GM23248 (cell line): ENCODE results near the gene TAS2R7. TPM values are rescaled to one million over a fixed set of nuclear protein-coding genes. Genes with fewer than 3 reads are reported as not detected.

Experiments
- DNase-seq: peaks from one replicate; pipeline ENCODE4 v3.0.0-alpha.2; 2015
- H2AFZ ChIP-seq: fragments of 200-600 bp; sonication (generic); 2 replicates; pipeline ENCODE4 v1.6.1; 2016; ENCODE audit warnings: antibody characterized with exemption
- H3F3A ChIP-seq: fragments of 200-600 bp; sonication (generic); 2 replicates; pipeline ENCODE4 v1.6.1; 2016; ENCODE audit warnings: mild to moderate bottlenecking, antibody characterized with exemption, mixed run types; ENCODE audit not compliant: insufficient read depth
- H3K27ac ChIP-seq: fragments of 200-600 bp; sonication (generic); 2 replicates; pipeline ENCODE4 v1.5.1; 2016; ENCODE audit warnings: mild to moderate bottlenecking
- H3K27me3 ChIP-seq: fragments of 200-600 bp; sonication (generic); replicated peaks from 2 replicates; pipeline ENCODE4 v1.6.1; 2016; ENCODE audit warnings: mild to moderate bottlenecking; ENCODE audit not compliant: insufficient read depth
- H3K36me3 ChIP-seq: fragments of 200-600 bp; sonication (generic); 2 replicates; pipeline ENCODE4 v1.6.1; 2016; ENCODE audit warnings: low read depth, mild to moderate bottlenecking
- H3K4me1 ChIP-seq: fragments of 200-600 bp; sonication (generic); 2 replicates; pipeline ENCODE4 v1.6.1; 2016; ENCODE audit warnings: mild to moderate bottlenecking; ENCODE audit not compliant: insufficient read depth
- H3K4me2 ChIP-seq: fragments of 200-600 bp; sonication (generic); one replicate; pipeline ENCODE4 v1.6.1; 2016; ENCODE audit warnings: mild to moderate bottlenecking; ENCODE audit not compliant: unreplicated experiment
- H3K4me3 ChIP-seq: fragments of 200-600 bp; sonication (generic); 2 replicates; pipeline ENCODE4 v1.5.1; 2016; ENCODE audit warnings: mild to moderate bottlenecking
- H3K79me2 ChIP-seq: fragments of 200-600 bp; sonication (generic); 2 replicates; pipeline ENCODE4 v1.6.1; 2016; ENCODE audit warnings: mild to moderate bottlenecking; ENCODE audit not compliant: insufficient read depth
- H3K9ac ChIP-seq: fragments of 200-600 bp; sonication (generic); 2 replicates; pipeline ENCODE4 v1.6.1; 2016; ENCODE audit warnings: mild to moderate bottlenecking
- H3K9me2 ChIP-seq: fragments of 200-600 bp; sonication (generic); 2 replicates; pipeline ENCODE4 v1.6.1; 2016; ENCODE audit warnings: mixed run types, mild to moderate bottlenecking, moderate library complexity; ENCODE audit not compliant: insufficient read depth
- H3K9me3 ChIP-seq: fragments of 200-600 bp; sonication (generic); one replicate; pipeline ENCODE4 v1.6.1; 2017; ENCODE audit warnings: low read depth
- H4K20me1 ChIP-seq: fragments of 200-600 bp; sonication (generic); 2 replicates; pipeline ENCODE4 v1.6.0; 2016; ENCODE audit not compliant: insufficient read depth
- EZH2 ChIP-seq: fragments of 200-600 bp; sonication (generic); IDR thresholded peaks from 2 replicates; pipeline ENCODE4 v1.6.1; 2018; ENCODE audit warnings: antibody characterized with exemption, mild to moderate bottlenecking; ENCODE audit not compliant: insufficient read depth, poor library complexity, severe bottlenecking
- EZH2phosphoT487 ChIP-seq: fragments of 200-600 bp; sonication (generic); IDR thresholded peaks from 2 replicates; pipeline ENCODE4 v1.6.1; 2018; ENCODE audit warnings: antibody characterized with exemption, moderate library complexity, mild to moderate bottlenecking, low read depth; ENCODE audit not compliant: insufficient read depth
- WGBS, 2 experiments: methylation state at CpG; one replicate each; pipeline ENCODE4 v1.1.6; 2015 to 2017; ENCODE audit warnings: low lambda C conversion rate in 2 of 2, low coverage in 1 of 2; ENCODE audit errors: missing lambda C conversion rate in 2 of 2; 5-methylcytosine and 5-hydroxymethylcytosine counted together
- in situ Hi-C: fragments of 300-500 bp; cut with MboI; formaldehyde crosslinking; loops from 2 replicates; pipeline ENCODE4 v1.15.0; 2020
- polyA plus RNA-seq: library from polyadenylated mRNA; unstranded; fragments of >200 nt; fragmentation: Nextera tagmentation; extraction: Ambion mirVana; gene quantifications from 2 replicates; pipeline ENCODE4 v1.2.1, GENCODE V29; 2016
- small RNA-seq: library from RNA; depleted of rRNA; stranded (forward); fragments of <200 nt; gene quantifications from one replicate; pipeline ENCODE3, GENCODE V24; 2014; ENCODE audit warnings: low read depth, low replicate concordance
- total RNA-seq: library from RNA; depleted of rRNA; stranded (reverse); fragments of >200 nt; shearing (Covaris generic); gene quantifications from 2 replicates; pipeline ENCODE4 v1.2.3, GENCODE V29; 2014; rRNA removed

TAS2R7 gene
- total and polyA plus RNA-seq, 2 experiments from 2014 or later = not detected

DNA sequence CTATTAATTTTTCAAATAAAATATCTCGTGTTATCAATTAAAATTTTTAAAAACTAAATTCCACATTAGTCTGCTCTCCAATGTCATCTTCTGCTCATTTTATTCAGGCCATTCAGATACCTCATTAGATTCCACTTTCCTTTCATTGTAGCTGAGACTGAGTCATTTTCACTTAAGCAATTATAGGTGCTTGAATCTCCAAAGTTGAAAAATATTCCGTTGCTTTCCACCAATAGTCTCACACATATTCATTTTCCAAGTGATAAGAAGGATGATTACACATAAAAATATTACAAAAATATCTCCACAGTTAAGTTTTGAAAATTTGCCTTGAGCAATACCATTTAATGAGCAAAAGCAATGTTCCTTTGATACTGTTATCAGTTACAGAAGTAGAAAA, 42.8 kb downstream of the TAS2R7 start:
- no peaks in the 10 kb centered on the region for H3K36me3 ChIP-seq
- H3K9me2 ChIP-seq = no peaks in the 10 kb centered on the region
- WGBS, 2 experiments = 6 to 9% methylated on average over 2 of the region's 2 CpGs
- no peaks in the 10 kb centered on the region for H3K9me3 ChIP-seq
- no peak overlapping the region for H2AFZ ChIP-seq
- no peaks in the 10 kb centered on the region for H3F3A ChIP-seq
- H3K27ac ChIP-seq = no peak overlapping the region
- no peak overlapping the region for H3K9ac ChIP-seq
- H4K20me1 ChIP-seq = no peaks in the 10 kb centered on the region
- DNase-seq = peak; percentile 2
- H3K79me2 ChIP-seq = no peaks in the 10 kb centered on the region
- H3K4me3 ChIP-seq = no peak overlapping the region
- in situ Hi-C loops = loop anchor here (10.0 kb wide), 1 partner anchor 525 kb away; no protein-coding TSS in a partner anchor
- peaks cover 30% of the 10 kb centered on the region for H3K27me3 ChIP-seq
- no peak overlapping the region for H3K4me2 ChIP-seq
- TF ChIP-seq EZH2phosphoT487 (no peak), EZH2 (no peak)
- no peaks in the 10 kb centered on the region for H3K4me1 ChIP-seq

GRCh38 chr12:10756194-10756593, 46.2 kb downstream of the TAS2R7 start:
- no peak for TF ChIP-seq EZH2phosphoT487
- no peak for TF ChIP-seq EZH2
- H3K27me3 ChIP-seq = 0 out of 2 replicates have a peak, but pooled peaks cover 24% of the 10 kb centered on the region
- 42 to 55% methylated on average over 4 of the region's 4 CpGs for WGBS, 2 experiments
- peaks cover 13% of the 10 kb centered on the region for H3K4me1 ChIP-seq
- no peaks in the 10 kb centered on the region for H3K9me2 ChIP-seq
- H3K79me2 ChIP-seq = no peaks in the 10 kb centered on the region
- H3K27ac ChIP-seq = no peak overlapping the region
- H3K9me3 ChIP-seq = no peaks in the 10 kb centered on the region
- no peak overlapping the region for H3K4me2 ChIP-seq
- in situ Hi-C loops = loop anchor here (10.0 kb wide), 1 partner anchor 521 kb away; no protein-coding TSS in a partner anchor
- H3K36me3 ChIP-seq = no peaks in the 10 kb centered on the region
- no peak overlapping the region for H2AFZ ChIP-seq
- H3F3A ChIP-seq = no peaks in the 10 kb centered on the region
- H4K20me1 ChIP-seq = no peaks in the 10 kb centered on the region
- no peak overlapping the region for H3K9ac ChIP-seq
- DNase-seq = no peak
- no peak overlapping the region for H3K4me3 ChIP-seq

DNA sequence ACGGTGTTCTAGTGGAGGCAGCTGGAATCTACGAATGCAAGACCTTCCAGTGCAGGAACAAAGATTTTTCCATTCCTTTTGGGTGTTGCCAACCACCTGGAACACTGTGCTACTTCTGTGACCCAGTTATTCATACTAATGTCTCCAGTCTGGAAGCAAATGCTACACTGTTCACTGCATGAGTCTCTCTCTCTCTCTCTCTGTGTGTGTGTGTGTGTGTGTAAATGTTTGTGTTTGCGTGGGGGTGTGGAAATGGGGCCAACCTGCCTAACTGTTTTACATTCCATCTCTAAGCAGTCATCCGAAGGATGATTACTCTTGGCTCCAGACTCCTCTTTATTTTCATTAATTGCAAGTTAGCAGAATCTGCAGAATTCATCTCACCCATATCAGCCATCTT, 49.4 kb downstream of the TAS2R7 start:
- no peaks in the 10 kb centered on the region for H4K20me1 ChIP-seq
- H3K9me2 ChIP-seq = no peaks in the 10 kb centered on the region
- no peak overlapping the region for H3K4me3 ChIP-seq
- in situ Hi-C loops = loop anchor here (10.0 kb wide), 1 partner anchor 518 kb away; no protein-coding TSS in a partner anchor
- H3K79me2 ChIP-seq = no peaks in the 10 kb centered on the region
- peaks cover 13% of the 10 kb centered on the region for H3K4me1 ChIP-seq
- H3K27me3 ChIP-seq = no peaks in the 10 kb centered on the region
- peak; percentile 76 for DNase-seq
- H3F3A ChIP-seq = no peaks in the 10 kb centered on the region
- no peaks in the 10 kb centered on the region for H3K36me3 ChIP-seq
- no peak overlapping the region for H2AFZ ChIP-seq
- H3K27ac ChIP-seq = no peak overlapping the region
- no peak overlapping the region for H3K9ac ChIP-seq
- H3K9me3 ChIP-seq = no peaks in the 10 kb centered on the region
- TF ChIP-seq EZH2phosphoT487 (no peak), EZH2 (no peak)
- H3K4me2 ChIP-seq = no peak overlapping the region
- 4% methylated on average over 4 of the region's 4 CpGs for WGBS, 2 experiments

Small RNA genes lying within 50 kb of the gene (small RNA-seq; reads per million reads assigned to genes)
- not detected for gene PRR4

Other genes starting within 250 kb of the TAS2R7 start
- 16.6 and 27.8 TPM in 2 replicates for gene MAGOHB, start 189.0 kb downstream of the TAS2R7 start, total RNA-seq
- gene MAGOHB, start 189.0 kb downstream of the TAS2R7 start, polyA plus RNA-seq = 72.4 and 78.0 TPM in 2 replicates
- gene STYK1, start 128.6 kb downstream of the TAS2R7 start, total RNA-seq = 1.1 TPM in 1 of 2 replicates, not detected in the other
- gene STYK1, start 128.6 kb downstream of the TAS2R7 start, polyA plus RNA-seq = 0.89 and 0.93 TPM in 2 replicates
- 75.6 and 108 TPM in 2 replicates for gene YBX3, start 79.3 kb downstream of the TAS2R7 start, total RNA-seq
- 215 and 216 TPM in 2 replicates for gene YBX3, start 79.3 kb downstream of the TAS2R7 start, polyA plus RNA-seq
- not detected in 2 replicates for gene TAS2R8, start 4.7 kb upstream of the TAS2R7 start, total RNA-seq
- gene TAS2R8, start 4.7 kb upstream of the TAS2R7 start, polyA plus RNA-seq = not detected in 2 replicates
- not detected in 2 replicates for gene TAS2R9, start 7.5 kb upstream of the TAS2R7 start, total RNA-seq
- not detected in 2 replicates for gene TAS2R9, start 7.5 kb upstream of the TAS2R7 start, polyA plus RNA-seq
- not detected in 2 replicates for gene TAS2R10, start 23.7 kb upstream of the TAS2R7 start, total RNA-seq
- not detected in 2 replicates for gene TAS2R10, start 23.7 kb upstream of the TAS2R7 start, polyA plus RNA-seq
- gene PRR4, start 46.8 kb upstream of the TAS2R7 start, total RNA-seq = 1.1 TPM in 1 of 2 replicates, not detected in the other
- 1.8 and 3.9 TPM in 2 replicates for gene PRR4, start 46.8 kb upstream of the TAS2R7 start, polyA plus RNA-seq
- 4.8 and 7.3 TPM in 2 replicates for gene PRH1, start 81.6 kb upstream of the TAS2R7 start, total RNA-seq
- 8.4 and 10.7 TPM in 2 replicates for gene PRH1, start 81.6 kb upstream of the TAS2R7 start, polyA plus RNA-seq
- 0.13 and 0.32 TPM in 2 replicates for gene TAS2R13, start 106.9 kb upstream of the TAS2R7 start, total RNA-seq
- gene TAS2R13, start 106.9 kb upstream of the TAS2R7 start, polyA plus RNA-seq = not detected in 2 replicates
- 2.5 TPM in 1 of 2 replicates, not detected in the other for gene PRH2, start 126.6 kb upstream of the TAS2R7 start, total RNA-seq
- 0.53 TPM in 1 of 2 replicates, not detected in the other for gene PRH2, start 126.6 kb upstream of the TAS2R7 start, polyA plus RNA-seq
- gene TAS2R14, start 136.6 kb upstream of the TAS2R7 start, total RNA-seq = 0.76 and 1.2 TPM in 2 replicates
- gene TAS2R14, start 136.6 kb upstream of the TAS2R7 start, polyA plus RNA-seq = 3.0 and 3.4 TPM in 2 replicates
- 0.32 TPM in 1 of 2 replicates, not detected in the other for gene TAS2R50, start 184.3 kb upstream of the TAS2R7 start, total RNA-seq
- not detected in 2 replicates for gene TAS2R50, start 184.3 kb upstream of the TAS2R7 start, polyA plus RNA-seq
- 1.8 and 2.5 TPM in 2 replicates for gene TAS2R20, start 195.7 kb upstream of the TAS2R7 start, total RNA-seq
- gene TAS2R20, start 195.7 kb upstream of the TAS2R7 start, polyA plus RNA-seq = not detected in 2 replicates
- 2.6 and 3.7 TPM in 2 replicates for gene TAS2R19, start 220.0 kb upstream of the TAS2R7 start, total RNA-seq
- gene TAS2R19, start 220.0 kb upstream of the TAS2R7 start, polyA plus RNA-seq = not detected in 2 replicates
- 0.97 and 1.4 TPM in 2 replicates for gene TAS2R31, start 228.8 kb upstream of the TAS2R7 start, total RNA-seq
- gene TAS2R31, start 228.8 kb upstream of the TAS2R7 start, polyA plus RNA-seq = 0.24 TPM in 1 of 2 replicates, not detected in the other